HepG2 (cell line): ENCODE measurements around the gene PLIN5. TPM values are rescaled to one million over a fixed set of nuclear protein-coding genes. Genes with fewer than 3 reads are reported as not detected.
A peak's percentile ranks its signal among the peaks of the same experiment; 100 is the strongest.

ENCODE experiments used
- ATAC-seq: fragments of 200-7000 bp; cut with Tn5 transposase; 3 replicates; pipeline ENCODE4 v1.9.1; 2020; ENCODE audit warnings: mild to moderate bottlenecking, moderate library complexity
- BruUV-seq: library from RNA; stranded (reverse); fragments of 400-500 nt; replicated peaks from 2 replicates; lab custom pipeline; 2021; lab: Mats Ljungman, UMichigan
- CTCF ChIA-PET: fragments of 300-600 bp; formaldehyde crosslinking; extraction: SDS; loops from one replicate; lab custom pipeline; 2021; ENCODE audit warnings: low total read pairs, inconsistent platforms, low intra/inter-chr PET ratio; lab: Yijun Ruan, JAX
- POLR2A ChIA-PET: fragments of 350-600 bp; sonication (Branson Sonifier 250); formaldehyde crosslinking; loops from one replicate; lab custom pipeline; 2020; ENCODE audit warnings: antibody characterized with exemption, inconsistent platforms; lab: Yijun Ruan, JAX
- DNase-seq: peaks from one replicate; pipeline ENCODE4 v3.0.0-alpha.2; 2015; ENCODE audit warnings: low spot score
- FAIRE-seq: peaks from 3 replicates; lab custom pipeline; 2011; peaks lifted over from hg19 to GRCh38; lab: Jason Lieb, UNC
- H2AFZ ChIP-seq: one replicate; pipeline ENCODE4 v1.6.1; 2011; ENCODE audit warnings: low read length, inconsistent platforms
- H3K27ac ChIP-seq: fragments of 300-600 bp; 3 replicates; pipeline ENCODE4 v1.8.0; 2011; ENCODE audit warnings: mixed run types, mild to moderate bottlenecking, mixed read lengths, low read length, inconsistent platforms; ENCODE audit not compliant: insufficient read depth; ENCODE audit errors: extremely low read length
- H3K27me3 ChIP-seq, 2 experiments: fragments of 200-600 bp in 1 of 2; 2 replicates in 1 of 2; 3 replicates in 1 of 2; pipeline versions ENCODE4 v1.6.0 to v1.8.0; 2011; ENCODE audit warnings: low read length in 2 of 2, mild to moderate bottlenecking in 2 of 2, moderate library complexity in 2 of 2, inconsistent platforms in 1 of 2; ENCODE audit not compliant: insufficient read depth in 2 of 2, control insufficient read depth in 1 of 2
- H3K36me3 ChIP-seq, 2 experiments: fragments of 200-600 bp in 1 of 2; replicated peaks in 1 of 2; 2 replicates in 1 of 2; 3 replicates in 1 of 2; pipeline versions ENCODE4 v1.5.1 to v1.8.0; 2011; ENCODE audit warnings: low read length in 2 of 2, inconsistent platforms in 1 of 2; ENCODE audit not compliant: insufficient read depth in 2 of 2, control insufficient read depth in 1 of 2
- H3K4me1 ChIP-seq: 2 replicates; pipeline ENCODE4 v1.5.1; 2012; ENCODE audit warnings: low read length, inconsistent platforms; ENCODE audit not compliant: insufficient read depth
- H3K4me2 ChIP-seq: 2 replicates; pipeline ENCODE4 v1.6.0; 2011; ENCODE audit warnings: low read depth, low read length, inconsistent platforms
- H3K4me3 ChIP-seq, 3 experiments: fragments of 200-600 bp in 1 of 3; sonication (generic), shearing (Covaris generic) in 1 of 3; replicated peaks in 1 of 3; 2 replicates each; pipeline ENCODE4 v1.5.1; 2011 to 2016; ENCODE audit warnings: low read length in 3 of 3, inconsistent platforms in 2 of 3, low read depth in 2 of 3, mild to moderate bottlenecking in 2 of 3, control low read depth in 1 of 3, mixed read lengths in 1 of 3; ENCODE audit not compliant: insufficient read depth in 1 of 3
- H3K79me2 ChIP-seq: one replicate; pipeline ENCODE4 v1.6.1; 2011; ENCODE audit warnings: low read length, inconsistent platforms; ENCODE audit not compliant: insufficient read depth
- H3K9ac ChIP-seq: 2 replicates; pipeline ENCODE4 v1.6.0; 2011; ENCODE audit warnings: mild to moderate bottlenecking, low read depth, low read length, inconsistent platforms; ENCODE audit not compliant: insufficient read depth
- H3K9me3 ChIP-seq: 2 replicates; pipeline ENCODE4 v1.5.1; 2012; ENCODE audit warnings: mild to moderate bottlenecking, low read length
- H4K20me1 ChIP-seq: 2 replicates; pipeline ENCODE4 v1.6.0; 2011; ENCODE audit warnings: inconsistent platforms, mild to moderate bottlenecking, low read length, moderate library complexity; ENCODE audit not compliant: insufficient read depth
- AKAP8 ChIP-seq: sonication (generic); formaldehyde crosslinking; IDR thresholded peaks from 2 replicates; pipeline ENCODE4 v1.5.1; 2020; ENCODE audit warnings: mild to moderate bottlenecking, missing genetic modification reagents
- DR1 ChIP-seq: sonication (generic); formaldehyde crosslinking; IDR thresholded peaks from 2 replicates; pipeline ENCODE4 v1.8.0; 2021; ENCODE audit warnings: mild to moderate bottlenecking, missing genetic modification reagents, inconsistent platforms
- GABPA ChIP-seq, 2 experiments: IDR thresholded peaks; 2 replicates each; pipeline ENCODE4 v1.6.1; 2011 to 2016; ENCODE audit warnings: low read depth in 2 of 2, low read length in 1 of 2, missing biosample characterization in 1 of 2, missing genetic modification characterization in 1 of 2
- GTF2F1 ChIP-seq: fragments of 150-350 bp; IDR thresholded peaks from 2 replicates; pipeline ENCODE4 v1.6.1; 2014; ENCODE audit warnings: low read length
- HINFP ChIP-seq: sonication (generic); formaldehyde crosslinking; IDR thresholded peaks from 2 replicates; pipeline ENCODE4 v1.4.0; 2020; ENCODE audit warnings: low read depth, mild to moderate bottlenecking, missing genetic modification reagents
- HMG20A ChIP-seq: IDR thresholded peaks from 2 replicates; pipeline ENCODE4 v1.6.1; 2016; ENCODE audit warnings: borderline replicate concordance
- MLX ChIP-seq: IDR thresholded peaks from 2 replicates; pipeline ENCODE4 v1.6.1; 2016
- MLXIP ChIP-seq: sonication (generic); formaldehyde crosslinking; IDR thresholded peaks from 2 replicates; pipeline ENCODE4 v1.9.0; 2021; ENCODE audit warnings: missing genetic modification reagents, borderline replicate concordance
- NR2F1 ChIP-seq, 2 experiments: fragments of 450-650 bp in 1 of 2; formaldehyde crosslinking in 1 of 2; IDR thresholded peaks; 2 replicates each; pipeline versions ENCODE4 v1.5.0 to v1.6.1; 2016 to 2020; ENCODE audit warnings: mild to moderate bottlenecking in 1 of 2, missing compliant biosample characterization in 1 of 2, missing genetic modification reagents in 1 of 2, moderate library complexity in 1 of 2
- SMAD9 ChIP-seq: sonication (generic); formaldehyde crosslinking; IDR thresholded peaks from 2 replicates; pipeline ENCODE4 v1.5.1; 2020; ENCODE audit warnings: mild to moderate bottlenecking, missing genetic modification reagents
- ZFY ChIP-seq: sonication (generic); formaldehyde crosslinking; IDR thresholded peaks from 2 replicates; pipeline ENCODE4 v1.4.0; 2020; ENCODE audit warnings: missing genetic modification reagents
- ZGPAT ChIP-seq: IDR thresholded peaks from 2 replicates; pipeline ENCODE4 v1.6.1; 2016; ENCODE audit warnings: mild to moderate bottlenecking
- ZNF136 ChIP-seq: sonication (generic); formaldehyde crosslinking; IDR thresholded peaks from 2 replicates; pipeline ENCODE4 v1.8.1; 2022; ENCODE audit warnings: low read depth, mild to moderate bottlenecking, moderate library complexity, missing genetic modification reagents
- ZNF296 ChIP-seq: sonication (generic); formaldehyde crosslinking; conservative IDR thresholded peaks from 2 replicates; pipeline ENCODE4 v1.5.0; 2020; ENCODE audit warnings: mild to moderate bottlenecking, missing genetic modification reagents
- ZNF496 ChIP-seq: sonication (generic); formaldehyde crosslinking; IDR thresholded peaks from 2 replicates; pipeline ENCODE4 v1.8.1; 2023; ENCODE audit warnings: mild to moderate bottlenecking, moderate library complexity, missing genetic modification reagents; ENCODE audit not compliant: insufficient replicate concordance
- ZNF570 ChIP-seq: sonication (generic); formaldehyde crosslinking; IDR thresholded peaks from 2 replicates; pipeline ENCODE4 v1.4.0; 2020; ENCODE audit warnings: mild to moderate bottlenecking, missing genetic modification reagents, borderline replicate concordance
- ZNF879 ChIP-seq: sonication (generic); formaldehyde crosslinking; IDR thresholded peaks from 2 replicates; pipeline ENCODE4 v1.8.1; 2023; ENCODE audit warnings: missing genetic modification reagents
- WGBS: methylation state at CpG from one replicate; pipeline ENCODE4 v1.1.6; 2017; ENCODE audit warnings: low lambda C conversion rate; 5-methylcytosine and 5-hydroxymethylcytosine counted together
- in situ Hi-C: cut with HindIII; loops from 2 replicates; pipeline ENCODE4 v1.10.0; 2017; ENCODE audit warnings: low pct_unique_long_range_greater_than_20kb; ENCODE audit not compliant: extremely low pct_ligation_motif_present
- intact Hi-C: fragments of 100-400 bp; cut with micrococcal nuclease; formaldehyde crosslinking; loops from one replicate; pipeline ENCODE4 v1.10.0; 2022; ENCODE audit not compliant: unreplicated experiment
- polyA plus RNA-seq, 8 experiments: library from polyadenylated mRNA; depleted of rRNA in 3 of 8; stranded (reverse) in 7 of 8; unstranded in 1 of 8; fragments of >200 nt; fragmentation: Illumina TruSeq in 4 of 8; extraction: Trizol in 4 of 8; gene quantifications; 2 replicates each; pipeline versions ENCODE4 v1.2.1 to v1.2.3, GENCODE V29; 2011 to 2016; ENCODE audit warnings: low read depth in 4 of 8, missing spikeins in 1 of 8, mixed read lengths in 1 of 8; ENCODE audit not compliant: insufficient read depth in 1 of 8
- total RNA-seq, 5 experiments: library from RNA; depleted of rRNA; stranded (reverse); fragments of >200 nt; fragmentation: Illumina TruSeq; extraction: Trizol; gene quantifications; 2 replicates each; pipeline ENCODE4 v1.2.3, GENCODE V29; 2016; ENCODE audit warnings: low read depth in 1 of 5

Gene PLIN5
- total and polyA plus RNA-seq, 2 of the 13 experiments (the other 11 are each of a cell fraction or from before 2014, with no cell fraction given), result 1.8 to 4.8 TPM

- no peak for FAIRE-seq
- H3K9ac ChIP-seq, result no peak overlapping the region
- no peak overlapping the region for H2AFZ ChIP-seq
- peaks cover 62% of the 10 kb centered on the region for H4K20me1 ChIP-seq
- H3K4me1 ChIP-seq, result peaks cover 53% of the 10 kb centered on the region
- in situ Hi-C loops, result loop anchor here (5.0 kb wide), 1 partner anchor 62 kb away; the partner anchor contains the start of gene TNFAIP8L1
- intact Hi-C loops, result no loop called here
- H3K27ac ChIP-seq, result peak overlapping the region; percentile 35
- ChIA-PET CTCF (interaction anchor here (1.4 to 4.0 kb wide), 4 partner anchors 47 to 60 kb away, joined by 3 to 25 read pairs (median 4); no protein-coding TSS in a partner anchor), POLR2A (interaction anchor here (1.6 kb wide), 1 partner anchor 61 kb away, joined by 7 read pairs; no protein-coding TSS in a partner anchor)
- H3K27me3 ChIP-seq, result no peaks in the 10 kb centered on the region
- peak; percentile 20 for ATAC-seq
- peak; percentile 70 for DNase-seq
- H3K79me2 ChIP-seq, result peaks cover 74% of the 10 kb centered on the region
- H3K4me3 ChIP-seq, result no peak overlapping the region
- peak overlapping the region; percentile 32 for H3K4me2 ChIP-seq
- BruUV-seq, result no TSS peak
- H3K9me3 ChIP-seq, result no peaks in the 10 kb centered on the region
- WGBS, result 49% methylated on average over 11 of the region's 19 CpGs
- peaks cover 6 to 13% of the 10 kb centered on the region in 2 experiments; a peak in 3 of 5 replicates for H3K36me3 ChIP-seq
- TF ChIP-seq ZNF496 (CRISPR knock-in tag) (no peak), ZNF879 (CRISPR knock-in tag) (no peak), GABPA (IDR thresholded peaks at IDR 0.05; ENCODE audit: low read depth, low read length) (no peak), GABPA (CRISPR knock-in tag; IDR thresholded peaks at IDR 0.05; ENCODE audit: low read depth) (no peak), HINFP (no peak), MLXIP (CRISPR knock-in tag) (no peak), ZNF570 (CRISPR knock-in tag) (no peak), NR2F1 (CRISPR knock-in tag; IDR thresholded peaks at IDR 0.05) (no peak), ZFY (CRISPR knock-in tag) (no peak), MLX (CRISPR knock-in tag) (no peak), HMG20A (CRISPR knock-in tag) (no peak), AKAP8 (CRISPR knock-in tag) (no peak), ZGPAT (0 out of 2 replicates have a peak, but pooled peaks have one; percentile 4), GTF2F1 (no peak), ZNF296 (CRISPR knock-in tag) (no peak), DR1 (CRISPR knock-in tag) (no peak), ZNF136 (CRISPR knock-in tag) (no peak), SMAD9 (no peak)
Observed at GRCh38 chr19:4575267-4576015, 40.4 kb upstream of the PLIN5 start.
